Ovary (tissue), 9 donors: Measurements from ENCODE around the gene LCE1E. TPM values are rescaled to one million over a fixed set of nuclear protein-coding genes. Genes with fewer than 3 reads are reported as not detected.

Source experiments
- DNase-seq, 5 donors: peaks; one replicate each; pipeline ENCODE4 v3.0.0-alpha.2; 2019 to 2020
- H3K27ac ChIP-seq, 2 donors: fragments of 200-600 bp; one replicate each; pipeline versions ENCODE4 v1.5.1 to v1.8.0; 2019 to 2022
- H3K27me3 ChIP-seq: fragments of 200-600 bp; one replicate; pipeline ENCODE4 v1.8.0; 2022
- H3K36me3 ChIP-seq: fragments of 200-600 bp; sonication (generic); one replicate; pipeline ENCODE4 v1.5.1; 2019
- H3K4me1 ChIP-seq: one replicate; pipeline ENCODE4 v1.8.1; 2013; ENCODE audit warnings: mild to moderate bottlenecking, moderate library complexity; ENCODE audit not compliant: insufficient read depth
- H3K4me3 ChIP-seq: fragments of 200-600 bp; sonication (generic); one replicate; pipeline ENCODE4 v1.5.1; 2017
- H3K9me3 ChIP-seq, 2 donors: fragments of 200-600 bp in 1 of 2; sonication (generic) in 1 of 2; one replicate each; pipeline versions ENCODE4 v1.5.1 to v1.8.1; 2013 to 2019; ENCODE audit warnings: mild to moderate bottlenecking in 1 of 2, moderate library complexity in 1 of 2
- EP300 ChIP-seq: sonication (generic); formaldehyde crosslinking; IDR thresholded peaks from one replicate; pipeline ENCODE4 v1.6.1; 2017; ENCODE audit warnings: antibody characterized with exemption
- POLR2A ChIP-seq: fragments of 450-650 bp; IDR thresholded peaks from one replicate; pipeline ENCODE4 v1.6.1; 2017; ENCODE audit warnings: antibody characterized with exemption, mild to moderate bottlenecking, moderate library complexity
- WGBS, 3 donors: extraction: QIAGEN DNeasy Blood & Tissue Kit in 1 of 3; methylation state at CpG; one replicate each; pipeline versions ENCODE4 v1.1.5 to v1.1.7; 2013 to 2017; 5-methylcytosine and 5-hydroxymethylcytosine counted together
- intact Hi-C, 4 donors: fragments of 100-400 bp; cut with DNase I; formaldehyde crosslinking; loops; one replicate each; pipeline versions ENCODE4 v1.11.0 to v1.15.1; 2022 to 2023
- polyA plus RNA-seq, 2 donors: library from polyadenylated mRNA; stranded (reverse); fragments of 200-250 nt in 1 of 2; fragments of 350-450 nt in 1 of 2; fragmentation: Illumina TruSeq in 1 of 2; extraction: RNeasy Lipid Tissue Mini Kit (QIAGEN cat#74804) in 1 of 2; gene quantifications; one replicate each; pipeline ENCODE4 v1.2.3, GENCODE V29; 2013 to 2014
- total RNA-seq, 7 donors: library from RNA; depleted of rRNA in 2 of 7; stranded (reverse); fragments of >200 nt in 2 of 7; fragmentation: NEBNext Ultra II Directional in 3 of 7; extraction: Animal tissue kit (Norgen Biotek cat#: 25700) in 3 of 7; gene quantifications; one replicate each; pipeline versions ENCODE4 v1.1.0 to v1.2.4, GENCODE V29; 2016 to 2023
- TF ChIP-seq, protein P1 (sequence below), 3 donors: fragments of 450-650 bp in 2 of 3; fragments of 200-600 bp in 1 of 3; IDR thresholded peaks; one replicate each; pipeline versions ENCODE4 v1.5.1 to v1.8.0; 2016 to 2022; ENCODE audit warnings: antibody characterized with exemption in 3 of 3, mild to moderate bottlenecking in 1 of 3
- donor health status: DM: no; HTN: no; CAD: no; lungs with moderate emphysema.
- donor health status: DM: no; HTN: no; CAD: no.
- donor health status: Bipolar disorder and iron deficiency.
- donor health status: DM: yes; HTN: yes; CAD: no.
- donor health status: DM: no; HTN: no; CAD: no.
- donor health status: DM: yes; HTN: yes; CAD: no.

Gene LCE1E
- total and polyA plus RNA-seq, 9 donors = not detected

DNA sequence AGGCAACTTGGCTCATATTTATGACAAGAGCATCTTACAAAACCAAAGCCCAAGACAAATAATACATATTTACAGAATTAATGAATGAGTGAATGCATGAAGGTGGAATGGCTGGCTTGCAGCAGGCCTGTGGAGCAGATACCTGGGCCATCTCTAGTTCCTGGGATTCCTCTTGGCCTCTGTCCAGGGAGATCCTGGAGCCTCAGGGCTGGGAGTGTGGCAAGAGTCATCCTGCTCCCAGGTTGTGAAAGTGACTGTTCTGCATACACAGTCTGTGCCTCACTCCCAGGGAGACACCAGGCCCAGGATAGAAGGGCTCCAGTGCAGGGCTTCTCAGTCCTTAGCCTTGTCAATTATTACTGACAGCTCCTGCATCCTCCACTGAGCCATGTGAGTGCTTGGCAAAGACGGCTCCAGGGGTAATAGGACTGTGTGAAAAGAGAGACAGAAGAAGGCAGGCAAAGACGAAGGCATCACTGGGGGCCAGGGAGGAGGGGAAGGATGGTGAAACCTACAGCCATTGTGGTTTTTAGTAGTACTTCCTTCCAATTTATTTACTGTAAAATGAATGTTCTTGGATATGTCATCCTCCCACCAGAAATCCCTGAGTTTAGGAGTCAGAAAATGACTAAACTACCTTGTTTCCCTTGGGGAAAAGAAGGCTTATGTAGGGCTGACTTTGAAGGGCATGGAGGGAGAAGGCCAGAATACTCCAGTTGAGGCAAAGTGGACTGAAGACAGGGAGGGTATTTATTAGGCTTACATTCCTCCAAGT is 42.5 kb upstream of the LCE1E start:
- H3K27ac ChIP-seq = no peak overlapping the region
- intact Hi-C loops = no loop called here
- H3K9me3 ChIP-seq = no peaks in the 10 kb centered on the region
- WGBS, 3 donors = 74 to 90% (median 80%) methylated on average over 2 of the region's 2 CpGs
- TF ChIP-seq POLR2A = no peak
- TF ChIP-seq, protein P1, sequence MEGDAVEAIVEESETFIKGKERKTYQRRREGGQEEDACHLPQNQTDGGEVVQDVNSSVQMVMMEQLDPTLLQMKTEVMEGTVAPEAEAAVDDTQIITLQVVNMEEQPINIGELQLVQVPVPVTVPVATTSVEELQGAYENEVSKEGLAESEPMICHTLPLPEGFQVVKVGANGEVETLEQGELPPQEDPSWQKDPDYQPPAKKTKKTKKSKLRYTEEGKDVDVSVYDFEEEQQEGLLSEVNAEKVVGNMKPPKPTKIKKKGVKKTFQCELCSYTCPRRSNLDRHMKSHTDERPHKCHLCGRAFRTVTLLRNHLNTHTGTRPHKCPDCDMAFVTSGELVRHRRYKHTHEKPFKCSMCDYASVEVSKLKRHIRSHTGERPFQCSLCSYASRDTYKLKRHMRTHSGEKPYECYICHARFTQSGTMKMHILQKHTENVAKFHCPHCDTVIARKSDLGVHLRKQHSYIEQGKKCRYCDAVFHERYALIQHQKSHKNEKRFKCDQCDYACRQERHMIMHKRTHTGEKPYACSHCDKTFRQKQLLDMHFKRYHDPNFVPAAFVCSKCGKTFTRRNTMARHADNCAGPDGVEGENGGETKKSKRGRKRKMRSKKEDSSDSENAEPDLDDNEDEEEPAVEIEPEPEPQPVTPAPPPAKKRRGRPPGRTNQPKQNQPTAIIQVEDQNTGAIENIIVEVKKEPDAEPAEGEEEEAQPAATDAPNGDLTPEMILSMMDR (IDR thresholded peaks at IDR 0.05) = no peak
- no peak for TF ChIP-seq EP300
- no peak overlapping the region for H3K4me3 ChIP-seq
- no peak for DNase-seq
- H3K4me1 ChIP-seq = no peaks in the 10 kb centered on the region
- no peaks in the 10 kb centered on the region for H3K27me3 ChIP-seq
- H3K36me3 ChIP-seq = no peaks in the 10 kb centered on the region

DNA sequence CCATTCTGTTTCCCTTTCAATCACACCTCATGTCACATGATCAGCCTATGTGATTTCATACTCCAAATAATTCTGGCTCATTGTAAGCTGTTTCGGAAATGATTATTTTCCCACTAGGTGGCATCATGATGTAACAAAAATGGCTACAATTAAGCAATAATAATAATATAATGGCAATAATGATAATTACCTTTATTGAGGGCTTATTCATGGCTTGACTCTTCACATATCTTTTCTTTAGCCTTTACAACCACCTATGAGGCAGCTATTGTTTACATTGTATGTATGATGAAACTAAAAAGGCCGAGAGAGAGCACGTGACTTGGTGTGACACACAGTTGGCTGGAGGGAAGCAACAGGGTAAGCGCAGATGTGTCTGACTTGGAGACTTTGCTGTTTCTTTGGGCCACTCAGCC is 40.8 kb upstream of the LCE1E start:
- Histone ChIP-seq H3K36me3 (no peaks in the 10 kb centered on the region), H3K27ac (no peak overlapping the region), H3K4me1 (no peaks in the 10 kb centered on the region), H3K4me3 (no peak overlapping the region), H3K27me3 (no peaks in the 10 kb centered on the region), H3K9me3 (no peaks in the 10 kb centered on the region)
- DNase-seq = no peak
- WGBS, 3 donors = 70 to 73% (median 73%) methylated on average over 4 of the region's 4 CpGs
- TF ChIP-seq, protein P1 (IDR thresholded peaks at IDR 0.05) = no peak
- no peak for TF ChIP-seq EP300
- TF ChIP-seq POLR2A = no peak
- intact Hi-C loops = no loop called here

DNA sequence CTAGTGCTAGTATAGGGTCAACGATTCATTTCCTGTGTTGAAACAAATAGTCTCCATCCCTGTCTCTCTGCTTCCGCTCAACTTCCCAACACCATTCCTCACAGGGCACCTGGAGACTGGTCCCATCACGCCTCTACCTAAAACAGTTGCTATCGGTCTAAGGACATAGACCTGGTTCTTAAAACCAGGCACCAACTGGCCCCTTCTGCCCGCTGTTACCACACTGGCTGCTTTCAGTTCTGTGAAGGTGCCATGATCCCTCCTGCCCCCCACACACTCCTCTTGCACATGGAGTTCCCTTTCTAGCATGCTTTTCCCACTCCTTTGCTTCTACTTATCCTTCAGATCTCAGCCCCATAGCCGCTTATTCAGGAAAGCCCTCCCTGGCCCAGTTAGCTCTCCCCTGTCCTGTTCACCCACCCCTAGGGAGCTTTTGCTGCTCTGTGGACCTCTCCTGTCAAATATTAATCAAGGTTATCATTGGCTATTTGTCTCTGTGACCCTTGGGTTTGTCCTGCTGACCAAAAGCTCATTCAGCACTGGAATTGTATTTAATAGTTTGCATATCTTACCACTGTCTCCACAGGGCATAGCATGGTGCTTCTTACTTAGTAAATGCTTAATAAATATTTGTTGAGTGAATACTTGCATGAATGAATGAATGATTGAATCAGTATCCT is 40.2 kb upstream of the LCE1E start:
- intact Hi-C loops = no loop called here
- no peak overlapping the region for H3K27ac ChIP-seq

DNA sequence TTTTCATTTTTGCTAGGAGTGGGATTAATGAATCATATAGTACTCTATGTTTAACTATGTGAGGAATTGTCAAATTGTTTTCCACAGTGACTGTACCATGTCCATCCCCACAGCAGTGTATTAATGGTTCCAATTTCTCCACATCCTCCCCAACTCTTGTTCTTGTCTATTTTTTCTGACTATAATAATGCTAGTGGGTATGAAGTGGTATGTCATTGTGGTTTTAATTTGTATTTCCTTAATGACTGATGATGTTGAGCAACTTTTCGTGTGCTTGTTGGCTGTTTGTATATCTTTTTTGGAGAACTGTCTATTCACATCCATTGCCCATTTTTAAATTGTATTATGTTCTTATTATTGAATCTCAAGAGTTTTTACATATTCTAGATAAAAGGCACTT is 38.2 kb upstream of the LCE1E start:
- DNase-seq = no peak
- no peaks in the 10 kb centered on the region for H3K36me3 ChIP-seq
- intact Hi-C loops = no loop called here
- 52 to 69% (median 59%) methylated on average over 1 of the region's 1 CpG for WGBS, 3 donors
- no peak for TF ChIP-seq POLR2A
- TF ChIP-seq, protein P1 (IDR thresholded peaks at IDR 0.05) = no peak
- TF ChIP-seq EP300 = no peak
- H3K9me3 ChIP-seq = no peaks in the 10 kb centered on the region
- H3K27me3 ChIP-seq = no peaks in the 10 kb centered on the region
- H3K4me3 ChIP-seq = no peak overlapping the region
- H3K4me1 ChIP-seq = no peaks in the 10 kb centered on the region
- no peak overlapping the region for H3K27ac ChIP-seq

More for the DNA sequence above, 40.2 kb upstream of the LCE1E start:
- Histone ChIP-seq H3K36me3 (no peaks in the 10 kb centered on the region), H3K27me3 (no peaks in the 10 kb centered on the region), H3K9me3 (no peaks in the 10 kb centered on the region), H3K4me3 (no peak overlapping the region), H3K4me1 (no peaks in the 10 kb centered on the region)
- no peak for DNase-seq
- no peak for TF ChIP-seq EP300
- TF ChIP-seq, protein P1 (IDR thresholded peaks at IDR 0.05) = no peak
- no peak for TF ChIP-seq POLR2A
- WGBS, 3 donors = 90 to 95% (median 94%) methylated on average over 6 of the region's 6 CpGs
